AG10803 (cell line): ENCODE results near the gene EFNA1.
A peak's percentile ranks its signal among the peaks of the same experiment; 100 is the strongest.

Source experiments
- DNase-seq: peaks from one replicate; pipeline ENCODE4 v3.0.0; 2010; ENCODE audit warnings: low read depth
- H3K4me3 ChIP-seq: 2 replicates; pipeline ENCODE4 v1.5.1; 2011; ENCODE audit warnings: mild to moderate bottlenecking, low read length, control low read depth
- TF ChIP-seq, protein P1 (sequence below): conservative IDR thresholded peaks from 2 replicates; pipeline ENCODE4 v1.5.1; 2011; ENCODE audit warnings: mild to moderate bottlenecking, low read length, control low read depth, inconsistent platforms

Gene EFNA1

DNA sequence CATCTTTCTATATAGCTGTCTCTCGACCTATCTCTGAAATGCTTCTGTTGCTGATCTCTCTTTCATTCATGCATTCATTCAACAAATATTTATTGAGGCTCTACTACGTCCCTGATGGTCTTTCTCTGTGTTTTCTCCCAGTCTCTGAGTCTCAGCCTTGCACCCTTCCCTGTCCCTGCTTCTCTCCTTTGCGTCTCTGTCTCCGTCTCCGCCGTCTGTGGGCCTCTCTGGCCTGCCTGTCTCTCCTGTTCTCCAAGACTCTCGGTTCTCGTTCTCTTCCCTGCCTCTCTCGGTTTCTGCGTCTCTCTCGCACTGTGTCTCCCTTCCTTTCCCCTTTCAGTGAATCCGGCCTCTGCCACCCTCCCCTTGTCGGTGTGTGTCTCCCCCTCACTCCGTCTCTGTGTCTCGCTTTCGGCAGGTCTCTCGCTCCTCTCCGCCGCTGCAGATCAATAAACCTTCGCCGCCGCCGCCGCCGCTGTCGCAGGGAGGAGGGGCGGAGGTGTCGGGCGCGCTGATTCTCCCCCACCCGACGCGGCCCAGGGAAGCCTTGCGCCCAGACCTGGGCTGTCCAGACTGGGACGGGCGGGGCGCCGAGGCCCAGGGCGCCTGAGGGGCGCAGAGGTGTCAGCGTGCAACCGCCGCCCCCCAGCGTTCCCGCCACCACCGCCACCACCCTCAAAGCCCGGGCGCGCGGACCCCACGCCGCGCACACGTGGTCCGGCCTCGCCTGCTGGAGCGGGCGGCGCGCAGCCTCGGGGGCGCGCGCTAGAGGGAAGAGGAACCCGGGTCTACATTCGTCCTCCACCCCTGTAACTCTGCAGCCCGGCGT lies 46.0 kb upstream of the EFNA1 start:
- TF ChIP-seq, protein P1, sequence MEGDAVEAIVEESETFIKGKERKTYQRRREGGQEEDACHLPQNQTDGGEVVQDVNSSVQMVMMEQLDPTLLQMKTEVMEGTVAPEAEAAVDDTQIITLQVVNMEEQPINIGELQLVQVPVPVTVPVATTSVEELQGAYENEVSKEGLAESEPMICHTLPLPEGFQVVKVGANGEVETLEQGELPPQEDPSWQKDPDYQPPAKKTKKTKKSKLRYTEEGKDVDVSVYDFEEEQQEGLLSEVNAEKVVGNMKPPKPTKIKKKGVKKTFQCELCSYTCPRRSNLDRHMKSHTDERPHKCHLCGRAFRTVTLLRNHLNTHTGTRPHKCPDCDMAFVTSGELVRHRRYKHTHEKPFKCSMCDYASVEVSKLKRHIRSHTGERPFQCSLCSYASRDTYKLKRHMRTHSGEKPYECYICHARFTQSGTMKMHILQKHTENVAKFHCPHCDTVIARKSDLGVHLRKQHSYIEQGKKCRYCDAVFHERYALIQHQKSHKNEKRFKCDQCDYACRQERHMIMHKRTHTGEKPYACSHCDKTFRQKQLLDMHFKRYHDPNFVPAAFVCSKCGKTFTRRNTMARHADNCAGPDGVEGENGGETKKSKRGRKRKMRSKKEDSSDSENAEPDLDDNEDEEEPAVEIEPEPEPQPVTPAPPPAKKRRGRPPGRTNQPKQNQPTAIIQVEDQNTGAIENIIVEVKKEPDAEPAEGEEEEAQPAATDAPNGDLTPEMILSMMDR, result no peak
- H3K4me3 ChIP-seq, result no peak overlapping the region
- DNase-seq, result no peak

DNA sequence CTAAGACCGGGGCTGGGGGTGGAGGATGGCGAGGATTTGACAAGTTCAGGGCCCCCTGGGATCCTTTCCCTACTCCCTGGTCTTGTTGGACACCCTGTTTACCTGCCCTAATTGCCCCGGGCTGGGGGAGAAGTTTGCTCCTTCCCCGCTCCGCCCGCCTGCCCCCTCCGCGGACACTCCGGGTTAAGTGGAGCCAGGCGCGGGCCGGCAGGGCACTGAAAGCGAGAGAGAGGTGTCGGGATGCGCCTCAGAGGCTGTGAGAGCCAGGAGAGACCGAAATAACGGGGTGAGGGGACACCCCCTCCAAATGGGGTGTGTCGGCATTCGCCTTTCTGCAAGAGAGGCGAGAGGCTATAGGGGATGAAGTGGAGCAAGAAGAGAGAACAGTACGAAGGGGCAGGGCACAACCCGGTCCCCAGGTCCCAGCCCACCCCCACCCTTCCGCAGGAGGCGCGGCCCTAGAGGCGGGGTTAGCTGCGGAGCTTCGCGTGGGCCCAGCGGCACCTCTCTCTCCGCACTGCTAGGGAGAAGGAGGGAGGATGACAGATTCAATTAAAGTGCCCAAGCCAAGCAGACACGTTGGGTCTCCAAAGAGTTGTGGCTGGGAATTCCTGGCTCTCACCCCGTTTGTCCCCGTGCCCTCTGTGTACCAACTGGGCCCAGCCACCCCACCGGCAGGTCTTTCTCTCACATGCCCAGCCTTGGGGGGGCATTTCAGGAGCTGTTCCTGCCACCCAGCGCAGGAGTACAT lies 45.2 kb upstream of the EFNA1 start:
- no peak overlapping the region for H3K4me3 ChIP-seq
- TF ChIP-seq, protein P1, result no peak
- no peak for DNase-seq

DNA sequence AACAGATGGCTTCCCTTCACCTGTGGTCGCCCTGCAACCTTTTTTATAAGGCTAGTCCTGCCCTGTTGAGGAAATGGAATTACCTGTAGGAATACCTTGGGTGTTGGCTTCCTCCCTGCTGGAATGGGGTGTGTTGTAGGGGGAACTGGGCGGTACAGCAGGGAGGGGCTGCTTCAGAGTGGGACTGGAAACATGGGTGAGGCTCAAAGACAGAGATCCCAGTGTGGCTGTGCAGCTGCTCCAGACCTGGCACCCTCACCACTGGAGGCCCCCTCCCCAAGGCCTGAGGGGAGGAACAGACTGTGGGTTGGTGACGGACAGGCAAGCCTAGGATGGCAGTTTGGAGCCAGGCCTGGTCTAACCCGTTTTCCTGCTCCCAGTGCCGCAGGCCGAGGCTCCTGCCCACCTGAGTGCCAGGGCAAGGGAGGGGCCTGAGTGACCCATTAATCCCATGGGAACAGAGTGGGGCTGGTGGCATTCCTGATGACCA lies 44.6 kb upstream of the EFNA1 start:
- H3K4me3 ChIP-seq, result no peak overlapping the region
- no peak for DNase-seq
- TF ChIP-seq, protein P1, result no peak

DNA sequence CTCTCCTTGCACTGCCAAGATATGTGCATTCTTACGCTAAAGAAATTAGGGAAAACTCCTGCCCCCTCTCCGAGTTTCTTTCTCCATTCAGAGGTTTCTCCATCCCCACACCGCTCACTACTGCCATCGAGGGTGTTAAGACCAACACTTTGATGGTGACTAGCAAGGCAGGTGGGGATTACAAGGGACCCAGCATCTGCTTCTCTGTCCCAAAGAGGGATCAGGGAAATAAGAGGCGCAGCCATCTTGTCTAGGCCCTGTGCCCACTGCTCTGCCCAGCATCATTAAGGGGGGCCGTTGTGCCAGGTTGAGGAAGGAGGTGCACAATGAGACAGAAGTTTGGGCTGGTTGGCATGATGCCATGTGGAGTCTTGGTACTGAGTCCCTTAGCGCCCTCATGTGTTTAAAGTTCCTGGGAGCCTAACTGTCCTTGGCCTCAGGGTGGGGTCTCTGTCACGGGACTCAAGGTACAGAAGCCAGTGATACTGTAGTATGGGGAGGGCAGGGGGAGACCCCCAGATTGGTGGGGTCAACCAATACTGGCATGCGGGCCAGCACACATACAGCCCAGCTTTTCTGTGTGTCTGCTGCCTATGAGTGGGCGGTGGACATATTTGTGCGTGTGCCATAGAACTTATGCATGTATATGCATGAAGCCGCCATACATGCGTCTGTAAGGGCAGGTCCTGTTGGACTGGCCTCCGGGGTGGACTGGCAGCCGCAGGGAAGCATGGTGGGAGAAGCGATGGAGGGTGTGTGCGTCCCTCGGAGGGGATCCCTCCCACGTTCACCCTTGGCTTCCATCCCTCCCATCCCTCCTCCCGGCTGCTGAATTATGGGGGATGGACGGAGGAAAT lies 43.6 kb upstream of the EFNA1 start:
- TF ChIP-seq, protein P1, result peak; percentile 30
- H3K4me3 ChIP-seq, result peak overlapping the region; percentile 86
- DNase-seq, result peak; percentile 26

DNA sequence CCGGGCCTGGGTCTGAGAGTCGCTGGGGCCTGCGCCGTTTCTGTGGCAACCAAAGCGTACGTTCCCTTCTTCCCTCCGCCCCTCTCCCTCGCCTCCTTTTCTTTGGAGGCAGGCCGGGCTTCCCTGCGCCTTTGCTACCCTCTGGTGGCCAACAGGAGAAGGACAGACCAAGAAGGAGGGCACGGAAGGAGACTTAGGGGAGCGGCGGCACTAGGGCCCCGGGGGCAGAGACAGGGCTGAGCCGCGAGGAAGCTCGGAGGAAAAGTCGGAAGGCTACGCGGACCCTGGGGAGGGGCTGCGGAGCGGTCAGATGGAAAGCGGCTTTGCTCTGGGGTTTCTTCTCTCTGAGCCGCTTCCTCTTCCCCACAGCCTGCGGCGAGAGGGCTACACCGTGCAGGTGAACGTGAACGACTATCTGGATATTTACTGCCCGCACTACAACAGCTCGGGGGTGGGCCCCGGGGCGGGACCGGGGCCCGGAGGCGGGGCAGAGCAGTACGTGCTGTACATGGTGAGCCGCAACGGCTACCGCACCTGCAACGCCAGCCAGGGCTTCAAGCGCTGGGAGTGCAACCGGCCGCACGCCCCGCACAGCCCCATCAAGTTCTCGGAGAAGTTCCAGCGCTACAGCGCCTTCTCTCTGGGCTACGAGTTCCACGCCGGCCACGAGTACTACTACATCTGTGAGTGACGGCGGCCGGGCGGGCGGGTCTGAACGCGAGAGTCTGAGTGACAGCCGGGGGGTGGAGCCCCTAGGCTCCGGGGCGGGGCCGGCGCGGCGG lies 42.8 kb upstream of the EFNA1 start:
- TF ChIP-seq, protein P1, result peak; percentile 83

DNA sequence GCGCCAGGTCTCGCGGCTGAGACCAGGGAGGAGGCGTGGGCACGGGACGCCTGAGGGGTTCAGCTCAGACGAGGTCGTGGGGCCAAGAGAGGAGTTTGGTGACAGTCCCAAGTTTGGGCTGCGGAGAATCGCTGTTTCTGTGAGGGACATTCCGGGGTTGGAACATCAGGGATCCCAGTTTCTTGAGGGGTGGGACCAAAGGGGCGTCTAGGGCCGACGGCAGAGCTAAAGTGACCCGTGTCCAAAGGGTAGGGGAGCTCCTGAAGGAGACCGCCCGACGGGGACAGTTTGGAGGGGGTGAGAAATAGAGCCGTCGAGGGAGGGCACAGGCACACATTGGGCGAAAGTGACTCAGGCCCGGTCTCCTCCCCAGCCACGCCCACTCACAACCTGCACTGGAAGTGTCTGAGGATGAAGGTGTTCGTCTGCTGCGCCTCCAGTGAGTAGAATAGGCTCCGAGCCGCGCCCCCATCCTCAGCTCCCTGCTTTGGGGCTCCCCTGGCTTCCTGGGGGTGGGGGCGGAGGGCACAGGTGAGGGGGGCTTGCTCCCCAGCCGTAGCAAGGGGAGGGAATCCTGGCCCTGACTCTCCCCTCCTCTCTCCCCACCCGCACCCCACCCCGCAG lies 42.1 kb upstream of the EFNA1 start:
- peak overlapping the region; percentile 86 for H3K4me3 ChIP-seq
- DNase-seq, result no peak
- TF ChIP-seq, protein P1, result no peak

More for the DNA sequence above, 42.8 kb upstream of the EFNA1 start:
- peak overlapping the region; percentile 86 for H3K4me3 ChIP-seq
- DNase-seq, result peak; percentile 89
